OCI-LY7 (cell line): ENCODE results near the gene STXBP2.

ENCODE experiments used
- EZH2phosphoT487 ChIP-seq: fragments of 200-600 bp; sonication (generic); IDR thresholded peaks from 2 replicates; pipeline ENCODE4 v1.6.1; 2018; ENCODE audit warnings: low read depth, borderline replicate concordance, mild to moderate bottlenecking, mixed run types, antibody characterized with exemption, low read length, moderate library complexity, mixed read lengths
- TF ChIP-seq, protein P1 (sequence below): fragments of 200-600 bp; sonication (generic); conservative IDR thresholded peaks from 2 replicates; pipeline ENCODE4 v1.5.1; 2014; ENCODE audit warnings: mild to moderate bottlenecking, antibody characterized with exemption, low read length, moderate library complexity, mixed read lengths

DNA sequence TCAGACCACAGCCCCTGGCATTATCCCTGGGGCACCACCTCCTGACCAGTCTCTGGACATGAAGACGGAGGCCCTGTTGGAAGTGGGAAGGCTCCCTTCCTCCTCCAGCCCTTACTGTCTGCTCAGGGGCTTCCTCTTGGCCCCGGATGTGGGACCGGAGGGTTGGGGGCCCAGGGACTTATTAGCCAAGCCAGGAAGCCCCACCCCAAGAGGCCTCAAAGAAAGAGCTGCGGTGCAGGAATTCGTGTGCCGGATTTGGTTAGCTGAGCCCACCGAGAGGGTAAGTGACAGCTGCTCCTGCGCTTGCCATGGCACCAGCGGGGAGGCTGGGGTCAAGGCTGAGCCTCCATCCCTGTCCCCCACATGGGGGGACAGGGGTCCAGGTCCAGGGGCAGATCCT, 31.9 kb downstream of the STXBP2 start, which contains the start of gene RETN:
- TF ChIP-seq, protein P1, sequence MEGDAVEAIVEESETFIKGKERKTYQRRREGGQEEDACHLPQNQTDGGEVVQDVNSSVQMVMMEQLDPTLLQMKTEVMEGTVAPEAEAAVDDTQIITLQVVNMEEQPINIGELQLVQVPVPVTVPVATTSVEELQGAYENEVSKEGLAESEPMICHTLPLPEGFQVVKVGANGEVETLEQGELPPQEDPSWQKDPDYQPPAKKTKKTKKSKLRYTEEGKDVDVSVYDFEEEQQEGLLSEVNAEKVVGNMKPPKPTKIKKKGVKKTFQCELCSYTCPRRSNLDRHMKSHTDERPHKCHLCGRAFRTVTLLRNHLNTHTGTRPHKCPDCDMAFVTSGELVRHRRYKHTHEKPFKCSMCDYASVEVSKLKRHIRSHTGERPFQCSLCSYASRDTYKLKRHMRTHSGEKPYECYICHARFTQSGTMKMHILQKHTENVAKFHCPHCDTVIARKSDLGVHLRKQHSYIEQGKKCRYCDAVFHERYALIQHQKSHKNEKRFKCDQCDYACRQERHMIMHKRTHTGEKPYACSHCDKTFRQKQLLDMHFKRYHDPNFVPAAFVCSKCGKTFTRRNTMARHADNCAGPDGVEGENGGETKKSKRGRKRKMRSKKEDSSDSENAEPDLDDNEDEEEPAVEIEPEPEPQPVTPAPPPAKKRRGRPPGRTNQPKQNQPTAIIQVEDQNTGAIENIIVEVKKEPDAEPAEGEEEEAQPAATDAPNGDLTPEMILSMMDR = no peak
- no peak for TF ChIP-seq EZH2phosphoT487
